Kidney (tissue), 14 donors: Measurements from ENCODE around the gene CCDC14. TPM values are rescaled to one million over a fixed set of nuclear protein-coding genes. Genes with fewer than 3 reads are reported as not detected.
"Not testable (repeated sequence)": the region's sequence is repeated elsewhere in the genome, so short reads cannot be mapped to it uniquely, and the experiment has no call there.

Source experiments
- DNase-seq, 5 donors: peaks; one replicate each; pipeline ENCODE4 v3.0.0-alpha.2; 2013 to 2020
- FAIRE-seq: peaks from 2 replicates; lab custom pipeline; 2012; peaks lifted over from hg19 to GRCh38; lab: Jason Lieb, UNC
- H3K27ac ChIP-seq, 2 donors: one replicate each; pipeline ENCODE4 v1.7.0; 2013; ENCODE audit warnings: low read depth in 2 of 2, low read length in 2 of 2, inconsistent platforms in 1 of 2
- H3K27me3 ChIP-seq: one replicate; pipeline ENCODE4 v1.7.1; 2013; ENCODE audit warnings: low read length, inconsistent platforms; ENCODE audit not compliant: control insufficient read depth, insufficient read depth
- H3K36me3 ChIP-seq, 3 donors: one replicate each; pipeline versions ENCODE4 v1.7.0 to v1.7.1; 2013; ENCODE audit warnings: low read length in 3 of 3, control low read depth in 1 of 3, inconsistent platforms in 1 of 3; ENCODE audit not compliant: insufficient read depth in 3 of 3, control insufficient read depth in 2 of 3
- H3K4me1 ChIP-seq, 3 donors: one replicate each; pipeline versions ENCODE4 v1.7.0 to v1.7.1; 2013; ENCODE audit warnings: low read length in 3 of 3, inconsistent platforms in 1 of 3, low read depth in 1 of 3; ENCODE audit not compliant: control insufficient read depth in 2 of 3, insufficient read depth in 2 of 3
- H3K4me3 ChIP-seq, 3 donors: one replicate each; pipeline versions ENCODE4 v1.7.0 to v1.8.1; 2013; ENCODE audit warnings: low read length in 3 of 3, control low read depth in 1 of 3, inconsistent platforms in 1 of 3
- H3K9ac ChIP-seq, 3 donors: one replicate each; pipeline versions ENCODE4 v1.7.0 to v1.7.1; 2013; ENCODE audit warnings: low read length in 3 of 3, control low read depth in 1 of 3, inconsistent platforms in 1 of 3
- H3K9me3 ChIP-seq, 3 donors: one replicate each; pipeline versions ENCODE4 v1.7.0 to v1.7.1; 2013; ENCODE audit warnings: low read length in 3 of 3, control low read depth in 1 of 3, inconsistent platforms in 1 of 3; ENCODE audit not compliant: control insufficient read depth in 2 of 3, insufficient read depth in 1 of 3
- intact Hi-C: fragments of 100-400 bp; cut with DNase I; formaldehyde crosslinking; loops from one replicate; pipeline ENCODE4 v1.11.1; 2022
- polyA plus RNA-seq: library from polyadenylated mRNA; stranded (reverse); fragments of 350-450 nt; fragmentation: Illumina TruSeq; extraction: RNeasy Lipid Tissue Mini Kit (QIAGEN cat#74804); gene quantifications from one replicate; pipeline ENCODE4 v1.2.3, GENCODE V29; 2014; ENCODE audit warnings: low read depth, low replicate concordance; ENCODE audit not compliant: insufficient read depth
- total RNA-seq: library from RNA; stranded (reverse); fragmentation: NEBNext Ultra II Directional; extraction: Animal tissue kit (Norgen Biotek cat#: 25700); gene quantifications from one replicate; pipeline ENCODE4 v1.2.1, GENCODE V29; 2021
- TF ChIP-seq, protein P1 (sequence below): IDR thresholded peaks from 3 replicates; pipeline ENCODE4 v1.5.1; 2012; ENCODE audit warnings: mild to moderate bottlenecking, moderate library complexity, borderline replicate concordance; ENCODE audit not compliant: insufficient read depth; ENCODE audit errors: extremely low read depth
- donor health status: control.
- donor health status: control.
- donor health status: control.
- donor health status: control.
- donor health status: control.
- donor health status: DM: yes; HTN: yes; CAD: no.
- donor health status: Normal renal cell carcinoma (clear cell type).

CCDC14 gene
- total and polyA plus RNA-seq, 2 donors from 2014 or later = 8.3 to 28.2 TPM

DNA sequence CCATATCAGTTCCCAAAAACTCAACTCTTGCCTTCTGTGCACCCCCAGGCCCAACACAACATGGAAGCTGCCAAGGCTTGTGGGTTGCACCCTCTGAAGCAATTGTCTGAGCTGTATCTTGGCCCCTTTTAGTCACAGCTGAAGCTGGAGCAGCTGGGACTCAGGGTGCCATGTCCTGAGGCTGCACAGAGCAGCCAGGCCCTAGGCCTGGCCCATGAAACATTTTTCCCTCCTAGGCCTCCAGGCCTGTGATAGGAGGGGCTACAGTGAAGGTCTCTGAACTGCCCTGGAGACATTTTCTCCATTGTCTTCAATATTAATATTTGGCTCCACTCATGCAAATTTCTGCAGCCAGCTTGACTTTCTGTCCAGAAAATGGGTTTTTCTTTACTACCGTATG lies 68.8 kb downstream of the CCDC14 start:
- TF ChIP-seq, protein P1, sequence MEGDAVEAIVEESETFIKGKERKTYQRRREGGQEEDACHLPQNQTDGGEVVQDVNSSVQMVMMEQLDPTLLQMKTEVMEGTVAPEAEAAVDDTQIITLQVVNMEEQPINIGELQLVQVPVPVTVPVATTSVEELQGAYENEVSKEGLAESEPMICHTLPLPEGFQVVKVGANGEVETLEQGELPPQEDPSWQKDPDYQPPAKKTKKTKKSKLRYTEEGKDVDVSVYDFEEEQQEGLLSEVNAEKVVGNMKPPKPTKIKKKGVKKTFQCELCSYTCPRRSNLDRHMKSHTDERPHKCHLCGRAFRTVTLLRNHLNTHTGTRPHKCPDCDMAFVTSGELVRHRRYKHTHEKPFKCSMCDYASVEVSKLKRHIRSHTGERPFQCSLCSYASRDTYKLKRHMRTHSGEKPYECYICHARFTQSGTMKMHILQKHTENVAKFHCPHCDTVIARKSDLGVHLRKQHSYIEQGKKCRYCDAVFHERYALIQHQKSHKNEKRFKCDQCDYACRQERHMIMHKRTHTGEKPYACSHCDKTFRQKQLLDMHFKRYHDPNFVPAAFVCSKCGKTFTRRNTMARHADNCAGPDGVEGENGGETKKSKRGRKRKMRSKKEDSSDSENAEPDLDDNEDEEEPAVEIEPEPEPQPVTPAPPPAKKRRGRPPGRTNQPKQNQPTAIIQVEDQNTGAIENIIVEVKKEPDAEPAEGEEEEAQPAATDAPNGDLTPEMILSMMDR = no peak
- no peak for DNase-seq
- peaks cover 0 to 11% (median 0%) of the 10 kb centered on the region in 3 donors for H3K9me3 ChIP-seq
- intact Hi-C loops = no loop called here
- H3K27ac ChIP-seq = no peak overlapping the region
- H3K4me1 ChIP-seq = no peaks in the 10 kb centered on the region
- FAIRE-seq = no peak
- no peaks in the 10 kb centered on the region for H3K36me3 ChIP-seq
- no peak overlapping the region for H3K4me3 ChIP-seq
- no peaks in the 10 kb centered on the region for H3K27me3 ChIP-seq
- H3K9ac ChIP-seq = no peak overlapping the region

DNA sequence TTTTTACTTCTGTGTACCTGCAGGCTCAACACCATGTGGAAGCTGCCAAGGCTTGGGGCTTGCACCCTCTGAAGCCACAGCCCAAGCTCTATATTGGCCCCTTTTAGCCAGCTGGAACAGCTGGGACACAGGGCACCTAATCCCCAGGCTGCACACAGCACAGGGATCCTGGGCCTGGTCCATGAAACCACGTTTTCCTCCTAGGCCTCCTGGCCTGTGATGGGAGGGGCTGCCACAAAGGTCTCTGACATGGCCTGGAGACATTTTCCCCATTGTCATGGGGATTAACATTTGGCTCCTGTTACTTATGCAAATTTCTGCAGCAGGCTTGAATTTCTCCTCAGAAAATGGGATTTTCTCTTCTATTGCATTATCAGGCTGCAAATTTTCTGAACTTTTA lies 70.0 kb downstream of the CCDC14 start:
- peaks cover 0 to 11% (median 0%) of the 10 kb centered on the region in 3 donors for H3K9me3 ChIP-seq
- H3K4me3 ChIP-seq, DNase-seq, H3K9ac ChIP-seq, H3K27me3 ChIP-seq, H3K36me3 ChIP-seq, H3K27ac ChIP-seq, FAIRE-seq, H3K4me1 ChIP-seq, intact Hi-C loops: not testable (repeated sequence)

DNA sequence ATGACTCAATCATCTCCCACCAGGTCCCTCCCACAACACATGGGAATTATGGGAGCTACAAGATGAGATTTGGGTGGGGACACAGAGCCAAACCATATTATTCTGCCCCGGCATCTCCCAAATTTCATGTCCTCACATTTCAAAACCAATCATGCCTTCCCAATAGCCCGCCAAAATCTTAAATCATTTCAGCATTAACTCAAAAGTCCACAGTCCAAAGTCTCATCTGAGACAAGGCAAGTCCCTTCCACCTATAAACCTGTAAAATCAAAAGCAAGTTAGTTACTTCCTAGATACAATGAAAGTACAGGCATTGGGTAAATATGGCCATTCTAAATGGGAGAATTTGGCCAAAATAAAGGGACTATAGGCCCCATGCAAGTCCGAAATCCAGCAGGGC lies 70.9 kb downstream of the CCDC14 start:
- H3K27ac ChIP-seq, H3K4me3 ChIP-seq, H3K4me1 ChIP-seq, DNase-seq, intact Hi-C loops, H3K36me3 ChIP-seq, H3K27me3 ChIP-seq, H3K9ac ChIP-seq, FAIRE-seq: not testable (repeated sequence)
- peaks cover 0 to 11% (median 0%) of the 10 kb centered on the region in 3 donors for H3K9me3 ChIP-seq

DNA sequence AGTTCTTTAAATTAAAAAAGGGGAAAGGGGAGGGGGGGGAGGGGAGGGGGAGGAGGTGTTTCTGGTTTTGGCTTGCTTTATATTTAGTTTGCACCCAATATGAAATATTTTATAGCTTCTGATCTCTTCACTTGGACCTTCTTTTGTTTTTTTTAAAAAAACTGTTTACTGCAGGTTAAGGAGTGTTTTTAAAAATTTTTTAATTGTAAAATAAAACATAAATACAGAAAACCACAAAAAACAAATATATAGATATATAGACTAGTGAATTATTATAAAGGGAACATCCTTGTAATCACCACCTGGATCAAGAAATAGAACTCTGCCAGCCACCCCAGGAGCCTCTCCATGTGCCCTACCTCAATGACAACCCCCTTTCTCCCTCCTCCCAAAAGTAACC lies 76.0 kb downstream of the CCDC14 start:
- H3K9me3 ChIP-seq = no peaks in the 10 kb centered on the region
- DNase-seq (no peak), FAIRE-seq (no peak)
- peaks cover 0 to 3% (median 0%) of the 10 kb centered on the region in 3 donors for H3K4me1 ChIP-seq
- intact Hi-C loops = no loop called here
- no peak overlapping the region for H3K9ac ChIP-seq
- no peaks in the 10 kb centered on the region for H3K27me3 ChIP-seq
- TF ChIP-seq, protein P1 = no peak
- no peaks in the 10 kb centered on the region for H3K36me3 ChIP-seq
- no peak overlapping the region for H3K27ac ChIP-seq
- no peak overlapping the region for H3K4me3 ChIP-seq
